Upper lobe of left lung (tissue), 6 donors: Measurements from ENCODE around the gene BRIP1. TPM values are rescaled to one million over a fixed set of nuclear protein-coding genes. Genes with fewer than 3 reads are reported as not detected.

ENCODE experiments used
- ATAC-seq, 2 donors: fragments of 200-7000 bp; cut with Tn5 transposase; one replicate each; pipeline ENCODE4 v1.9.1; 2022; ENCODE audit warnings: mild to moderate bottlenecking in 2 of 2, moderate library complexity in 2 of 2; ENCODE audit not compliant: low FRiP score in 2 of 2
- DNase-seq, 2 donors: peaks; one replicate each; pipeline ENCODE4 v3.0.0-alpha.2; 2019 to 2020
- H3K27ac ChIP-seq, 4 donors: fragments of 200-600 bp; sonication (generic); one replicate each; pipeline ENCODE4 v1.5.1; 2016 to 2019
- H3K27me3 ChIP-seq, 4 donors: fragments of 200-600 bp; sonication (generic); one replicate each; pipeline ENCODE4 v1.5.1; 2017 to 2019
- H3K36me3 ChIP-seq, 4 donors: fragments of 200-600 bp; sonication (generic); one replicate each; pipeline ENCODE4 v1.5.1; 2016 to 2019
- H3K4me1 ChIP-seq, 4 donors: fragments of 200-600 bp; sonication (generic); one replicate each; pipeline ENCODE4 v1.5.1; 2018 to 2019
- H3K4me3 ChIP-seq, 4 donors: fragments of 200-600 bp; sonication (generic); one replicate each; pipeline ENCODE4 v1.5.1; 2017 to 2019; ENCODE audit warnings: mild to moderate bottlenecking in 2 of 4, moderate library complexity in 1 of 4
- H3K9me3 ChIP-seq, 4 donors: fragments of 200-600 bp; sonication (generic); one replicate each; pipeline ENCODE4 v1.5.1; 2018 to 2019
- EP300 ChIP-seq, 4 donors: sonication (generic); formaldehyde crosslinking; IDR thresholded peaks; one replicate each; pipeline ENCODE4 v1.5.1; 2017; ENCODE audit warnings: antibody characterized with exemption in 4 of 4, control low read depth in 2 of 4
- POLR2A ChIP-seq, 4 donors: fragments of 450-650 bp; IDR thresholded peaks; one replicate each; pipeline ENCODE4 v1.5.1; 2016 to 2017; ENCODE audit warnings: antibody characterized with exemption in 4 of 4, mild to moderate bottlenecking in 2 of 4
- POLR2AphosphoS5 ChIP-seq, 2 donors: sonication (generic); formaldehyde crosslinking; IDR thresholded peaks; one replicate each; pipeline ENCODE4 v1.5.1; 2017; ENCODE audit warnings: antibody characterized with exemption in 2 of 2
- WGBS, 2 donors: methylation state at CpG; one replicate each; pipeline ENCODE4 v1.1.5; 2017 to 2018; 5-methylcytosine and 5-hydroxymethylcytosine counted together
- total RNA-seq, 6 donors: library from RNA; depleted of rRNA in 4 of 6; stranded (reverse); fragments of >200 nt in 4 of 6; gene quantifications; one replicate each; pipeline versions ENCODE4 v1.1.0 to v1.2.1, GENCODE V29; 2016 to 2021
- TF ChIP-seq, protein P1 (sequence below), 6 experiments: fragments of 450-650 bp in 4 of 6; fragments of 200-600 bp in 2 of 6; sonication (generic) in 2 of 6; IDR thresholded peaks; one replicate each; pipeline ENCODE4 v1.5.1; 2016 to 2019; ENCODE audit warnings: antibody characterized with exemption in 6 of 6
- donor health status: DM: no; HTN: no; CAD: no; lungs with moderate emphysema.
- donor health status: DM: no; HTN: yes; CAD: no; lungs with severe emphysema.

The BRIP1 gene
- total RNA-seq, 6 donors from 2014 or later = 0.55 to 2.5 (median 0.85) TPM

DNA sequence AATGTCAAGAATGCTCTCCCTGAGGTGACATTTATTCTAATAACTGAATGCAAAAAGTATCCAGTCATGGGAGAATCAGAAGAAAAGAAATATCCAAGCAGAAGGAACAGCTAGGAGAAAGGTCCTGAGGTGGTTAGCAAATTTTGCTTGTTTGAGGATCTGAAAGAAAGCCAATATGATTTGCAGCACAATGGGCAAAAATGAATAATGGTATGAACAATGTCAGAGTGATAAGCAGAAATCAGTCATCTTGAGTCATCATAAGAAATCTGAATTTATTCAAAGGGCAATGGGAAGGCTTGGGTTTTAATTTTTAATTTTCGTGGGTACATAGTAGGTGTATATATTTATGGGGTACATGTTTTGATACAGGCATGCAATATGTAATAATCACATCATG lies 68.5 kb downstream of the BRIP1 start:
- H3K27ac ChIP-seq = no peak overlapping the region
- H3K4me3 ChIP-seq = no peak overlapping the region
- no peaks in the 10 kb centered on the region for H3K27me3 ChIP-seq
- ATAC-seq = no peak
- H3K4me1 ChIP-seq = no peaks in the 10 kb centered on the region
- no peaks in the 10 kb centered on the region for H3K36me3 ChIP-seq
- no peaks in the 10 kb centered on the region for H3K9me3 ChIP-seq
- no peak for TF ChIP-seq POLR2AphosphoS5 (IDR thresholded peaks at IDR 0.05)
- no peak for TF ChIP-seq EP300 (IDR thresholded peaks at IDR 0.05)
- no peak for DNase-seq
- 83 to 85% methylated on average over 1 of the region's 1 CpG for WGBS, 2 donors

DNA sequence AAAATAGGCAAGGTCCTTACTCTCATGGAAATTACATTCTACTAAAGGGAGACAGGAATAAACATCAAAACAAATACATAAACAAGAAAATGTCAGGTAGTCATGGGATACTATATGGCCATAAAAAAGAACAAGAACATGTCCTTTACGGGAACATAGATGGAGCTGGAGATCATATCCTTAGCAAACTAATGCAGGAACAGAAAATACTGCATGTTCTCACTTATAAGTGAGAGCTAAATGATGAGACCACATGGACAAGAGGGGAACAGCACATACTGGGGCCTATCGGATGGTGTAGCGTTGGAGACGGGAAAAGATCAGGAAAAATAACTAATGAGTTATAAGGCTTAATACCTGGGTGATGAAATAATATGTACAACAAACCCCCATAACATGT lies 69.1 kb downstream of the BRIP1 start:
- H3K9me3 ChIP-seq = no peaks in the 10 kb centered on the region
- WGBS, 2 donors = 96 to 97% methylated on average over 4 of the region's 4 CpGs
- H3K27me3 ChIP-seq = no peaks in the 10 kb centered on the region
- ATAC-seq (no peak), DNase-seq (no peak)
- H3K4me1 ChIP-seq = no peaks in the 10 kb centered on the region
- H3K4me3 ChIP-seq = no peak overlapping the region
- TF ChIP-seq POLR2AphosphoS5 (IDR thresholded peaks at IDR 0.05) (no peak), EP300 (IDR thresholded peaks at IDR 0.05) (no peak), POLR2A (IDR thresholded peaks at IDR 0.05) (no peak)
- TF ChIP-seq, protein P1, sequence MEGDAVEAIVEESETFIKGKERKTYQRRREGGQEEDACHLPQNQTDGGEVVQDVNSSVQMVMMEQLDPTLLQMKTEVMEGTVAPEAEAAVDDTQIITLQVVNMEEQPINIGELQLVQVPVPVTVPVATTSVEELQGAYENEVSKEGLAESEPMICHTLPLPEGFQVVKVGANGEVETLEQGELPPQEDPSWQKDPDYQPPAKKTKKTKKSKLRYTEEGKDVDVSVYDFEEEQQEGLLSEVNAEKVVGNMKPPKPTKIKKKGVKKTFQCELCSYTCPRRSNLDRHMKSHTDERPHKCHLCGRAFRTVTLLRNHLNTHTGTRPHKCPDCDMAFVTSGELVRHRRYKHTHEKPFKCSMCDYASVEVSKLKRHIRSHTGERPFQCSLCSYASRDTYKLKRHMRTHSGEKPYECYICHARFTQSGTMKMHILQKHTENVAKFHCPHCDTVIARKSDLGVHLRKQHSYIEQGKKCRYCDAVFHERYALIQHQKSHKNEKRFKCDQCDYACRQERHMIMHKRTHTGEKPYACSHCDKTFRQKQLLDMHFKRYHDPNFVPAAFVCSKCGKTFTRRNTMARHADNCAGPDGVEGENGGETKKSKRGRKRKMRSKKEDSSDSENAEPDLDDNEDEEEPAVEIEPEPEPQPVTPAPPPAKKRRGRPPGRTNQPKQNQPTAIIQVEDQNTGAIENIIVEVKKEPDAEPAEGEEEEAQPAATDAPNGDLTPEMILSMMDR (IDR thresholded peaks at IDR 0.05) = no peak
- no peaks in the 10 kb centered on the region for H3K36me3 ChIP-seq
- no peak overlapping the region for H3K27ac ChIP-seq

DNA sequence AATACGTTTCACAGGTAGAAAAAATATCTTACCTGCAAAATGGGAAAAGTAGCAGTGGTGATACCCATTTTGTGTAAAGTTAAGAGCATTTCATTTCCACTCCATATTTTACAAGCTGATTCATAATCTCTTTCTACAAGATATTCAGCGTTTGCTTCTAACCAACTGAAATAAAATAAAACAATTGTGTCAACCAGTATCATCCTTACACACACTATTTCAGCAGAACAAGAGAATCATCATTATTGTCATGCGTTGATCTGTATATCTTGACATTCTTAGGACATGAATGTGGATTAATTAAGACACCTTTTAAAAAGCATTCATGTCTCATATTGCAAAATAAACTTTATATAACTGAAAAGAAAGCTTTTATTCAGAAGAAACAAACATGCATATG lies 69.8 kb downstream of the BRIP1 start:
- H3K36me3 ChIP-seq = no peaks in the 10 kb centered on the region
- no peak overlapping the region for H3K27ac ChIP-seq
- H3K4me3 ChIP-seq = no peak overlapping the region
- DNase-seq = no peak
- WGBS, 2 donors = 96 to 99% methylated on average over 3 of the region's 3 CpGs
- TF ChIP-seq POLR2A (IDR thresholded peaks at IDR 0.05) = no peak
- TF ChIP-seq POLR2AphosphoS5 (IDR thresholded peaks at IDR 0.05) = no peak
- TF ChIP-seq, protein P1 (IDR thresholded peaks at IDR 0.05) = no peak
- TF ChIP-seq EP300 (IDR thresholded peaks at IDR 0.05) = no peak
- ATAC-seq = no peak
- no peaks in the 10 kb centered on the region for H3K9me3 ChIP-seq
- H3K4me1 ChIP-seq = no peaks in the 10 kb centered on the region
- H3K27me3 ChIP-seq = no peaks in the 10 kb centered on the region

DNA sequence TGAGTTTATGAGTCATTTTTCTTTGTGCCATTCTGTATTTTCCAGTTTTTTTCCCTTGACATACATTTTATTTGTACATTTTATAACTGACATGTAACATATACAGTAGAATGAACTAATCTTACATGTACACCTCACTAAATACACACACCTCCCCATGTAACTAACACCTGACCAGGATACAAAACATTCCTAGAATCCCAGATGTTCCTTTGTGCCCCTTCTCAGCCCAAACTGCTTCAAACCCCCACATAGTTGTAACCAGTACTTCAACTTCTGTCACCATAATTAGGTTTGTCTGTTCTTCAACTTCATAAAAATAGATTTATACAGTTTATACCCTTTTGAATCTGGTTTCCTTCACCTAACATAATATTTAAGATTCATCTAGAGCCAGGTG lies 73.5 kb downstream of the BRIP1 start:
- ATAC-seq (no peak), DNase-seq (no peak)
- TF ChIP-seq, protein P1 (IDR thresholded peaks at IDR 0.05) = no peak
- TF ChIP-seq POLR2A (IDR thresholded peaks at IDR 0.05) (no peak), EP300 (IDR thresholded peaks at IDR 0.05) (no peak), POLR2AphosphoS5 (IDR thresholded peaks at IDR 0.05) (no peak)
- no peaks in the 10 kb centered on the region for H3K36me3 ChIP-seq
- H3K9me3 ChIP-seq = no peaks in the 10 kb centered on the region
- no peaks in the 10 kb centered on the region for H3K4me1 ChIP-seq
- no peaks in the 10 kb centered on the region for H3K27me3 ChIP-seq
- no peak overlapping the region for H3K27ac ChIP-seq
- no peak overlapping the region for H3K4me3 ChIP-seq

DNA sequence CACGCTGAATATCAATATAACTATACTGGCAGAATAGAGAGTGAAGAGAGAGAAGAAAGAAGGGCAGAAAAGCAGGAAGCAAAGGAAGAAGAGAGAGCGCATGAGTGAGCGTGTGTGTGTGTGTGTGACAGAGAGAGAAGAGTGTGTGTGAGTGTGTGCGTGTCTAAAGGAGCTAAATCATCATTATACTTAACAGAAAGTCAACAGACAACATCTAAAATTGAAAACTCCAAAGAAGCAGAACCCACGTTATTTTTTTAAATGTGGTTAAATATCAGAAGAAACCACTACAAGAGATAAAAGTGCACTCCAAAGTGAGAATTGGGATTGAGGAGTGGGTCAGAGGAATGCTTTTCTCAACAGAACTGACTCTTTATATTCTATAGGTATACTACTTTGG lies 77.2 kb downstream of the BRIP1 start:
- Histone ChIP-seq H3K27me3 (no peaks in the 10 kb centered on the region), H3K36me3 (no peaks in the 10 kb centered on the region), H3K27ac (no peak overlapping the region), H3K9me3 (no peaks in the 10 kb centered on the region), H3K4me3 (no peak overlapping the region), H3K4me1 (no peaks in the 10 kb centered on the region)
- ATAC-seq (no peak), DNase-seq (no peak)
- TF ChIP-seq EP300 (IDR thresholded peaks at IDR 0.05) (no peak), POLR2AphosphoS5 (IDR thresholded peaks at IDR 0.05) (no peak), POLR2A (IDR thresholded peaks at IDR 0.05) (no peak)
- TF ChIP-seq, protein P1 (IDR thresholded peaks at IDR 0.05) = no peak
- WGBS, 2 donors = 88 to 90% methylated on average over 5 of the region's 5 CpGs
